HuH-7 (cell line): Measurements from ENCODE around the gene ANKRD13D.
A peak's percentile ranks its signal among the peaks of the same experiment; 100 is the strongest.

Experiments
- DNase-seq: peaks from one replicate; pipeline ENCODE4 v3.0.0; 2011; ENCODE audit warnings: low spot score

ANKRD13D gene

DNA sequence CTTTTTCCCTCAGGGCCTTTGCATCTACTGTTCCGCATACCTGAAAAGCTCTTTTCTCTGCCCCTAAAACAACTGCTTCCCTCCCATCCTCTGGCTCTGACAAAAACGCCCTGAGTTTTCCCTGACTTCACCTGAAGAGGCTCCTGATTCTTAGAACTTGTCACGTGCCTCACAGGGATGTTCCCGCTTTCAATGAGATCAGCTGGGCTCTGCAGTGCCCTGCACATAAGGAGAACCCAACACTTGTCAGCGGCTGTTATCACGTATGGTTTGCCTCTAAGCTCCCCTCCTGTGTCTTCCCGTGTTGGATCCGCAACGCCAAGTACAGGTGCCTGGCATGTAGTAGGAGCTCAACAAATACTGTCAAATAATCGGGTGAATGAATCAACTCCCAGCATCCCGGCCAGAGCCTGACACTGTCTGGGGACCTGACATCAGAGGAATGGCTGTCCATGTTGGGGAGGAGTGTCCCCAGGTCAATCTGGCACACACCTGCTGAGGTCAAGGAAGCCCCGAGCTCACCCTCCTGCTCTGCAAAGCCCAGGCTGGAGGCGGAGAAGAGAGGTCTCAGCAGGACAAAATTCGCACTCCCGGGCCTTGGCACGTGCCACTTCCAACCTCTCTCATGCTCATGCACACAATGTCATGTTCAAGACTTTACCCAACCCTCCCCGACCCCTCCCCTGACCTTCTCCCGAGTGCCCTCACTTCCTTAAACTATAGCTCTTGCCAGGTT lies 27.0 kb upstream of the ANKRD13D start:
- DNase-seq: no peak

GRCh38 chr11:67262731-67263675 lies 26.1 kb upstream of the ANKRD13D start:
- DNase-seq: peak; percentile 100

DNA sequence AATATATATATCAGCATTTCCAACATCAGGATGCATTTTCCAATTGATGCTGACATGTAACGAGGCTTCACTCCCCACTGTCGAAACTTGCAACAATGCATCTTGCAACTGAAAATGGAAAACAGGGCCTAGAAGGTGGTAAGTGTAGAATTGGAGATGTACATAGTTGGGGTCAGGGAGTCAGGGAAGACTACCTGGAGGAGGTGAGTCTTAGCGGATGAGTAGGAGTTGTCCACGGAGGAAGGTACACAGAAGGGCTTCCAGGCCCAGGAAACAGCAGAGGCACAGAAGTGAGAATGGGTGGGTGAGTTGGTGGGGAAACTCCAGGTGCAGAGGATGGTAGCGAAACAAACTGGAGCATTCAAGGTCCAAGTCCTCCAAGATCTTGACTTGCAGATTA lies 24.8 kb upstream of the ANKRD13D start:
- DNase-seq: no peak

GRCh38 chr11:67264877-67265632 lies 24.0 kb upstream of the ANKRD13D start:
- no peak for DNase-seq

DNA sequence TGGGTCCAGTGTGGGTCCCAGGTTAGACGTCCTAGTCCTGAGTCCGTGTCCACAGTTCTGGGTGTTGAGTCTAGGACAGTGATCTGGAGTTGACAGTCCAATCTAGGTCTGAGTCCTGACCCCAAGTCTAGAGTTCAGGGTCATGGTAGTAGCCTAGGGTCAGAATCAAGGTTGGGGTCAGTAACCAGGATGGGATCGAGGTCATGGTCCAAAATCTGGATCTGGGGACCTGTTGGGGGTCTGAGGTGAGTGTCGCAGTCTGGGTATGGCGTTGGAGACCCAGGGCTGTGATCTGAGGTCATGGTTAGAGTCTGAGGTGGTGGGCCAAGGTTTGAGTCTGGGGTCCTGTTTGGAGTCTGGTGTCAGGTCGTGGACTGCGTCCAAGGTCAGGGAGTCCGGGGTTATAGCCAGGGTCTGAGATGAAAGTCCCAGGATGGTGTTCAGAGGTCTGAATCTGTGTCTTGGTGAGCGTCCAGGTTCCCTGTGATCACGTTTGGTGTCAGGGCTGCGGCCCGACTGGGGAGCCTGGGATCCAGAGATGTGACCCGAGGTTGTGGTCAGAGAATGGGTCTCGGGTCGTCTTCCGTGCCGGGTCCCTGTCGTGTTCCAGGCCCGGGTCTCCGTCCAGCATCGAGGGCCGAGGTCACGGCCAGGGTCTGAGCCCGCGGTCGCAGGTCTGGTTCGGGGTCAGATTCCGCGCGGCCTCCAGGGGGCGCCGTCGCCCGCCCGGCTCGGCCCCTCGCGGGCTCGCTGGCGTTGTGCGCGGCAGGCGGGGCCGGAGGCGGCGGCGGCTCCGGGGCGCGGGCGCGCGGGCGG lies 23.3 kb upstream of the ANKRD13D start:
- DNase-seq: peak; percentile 100

DNA sequence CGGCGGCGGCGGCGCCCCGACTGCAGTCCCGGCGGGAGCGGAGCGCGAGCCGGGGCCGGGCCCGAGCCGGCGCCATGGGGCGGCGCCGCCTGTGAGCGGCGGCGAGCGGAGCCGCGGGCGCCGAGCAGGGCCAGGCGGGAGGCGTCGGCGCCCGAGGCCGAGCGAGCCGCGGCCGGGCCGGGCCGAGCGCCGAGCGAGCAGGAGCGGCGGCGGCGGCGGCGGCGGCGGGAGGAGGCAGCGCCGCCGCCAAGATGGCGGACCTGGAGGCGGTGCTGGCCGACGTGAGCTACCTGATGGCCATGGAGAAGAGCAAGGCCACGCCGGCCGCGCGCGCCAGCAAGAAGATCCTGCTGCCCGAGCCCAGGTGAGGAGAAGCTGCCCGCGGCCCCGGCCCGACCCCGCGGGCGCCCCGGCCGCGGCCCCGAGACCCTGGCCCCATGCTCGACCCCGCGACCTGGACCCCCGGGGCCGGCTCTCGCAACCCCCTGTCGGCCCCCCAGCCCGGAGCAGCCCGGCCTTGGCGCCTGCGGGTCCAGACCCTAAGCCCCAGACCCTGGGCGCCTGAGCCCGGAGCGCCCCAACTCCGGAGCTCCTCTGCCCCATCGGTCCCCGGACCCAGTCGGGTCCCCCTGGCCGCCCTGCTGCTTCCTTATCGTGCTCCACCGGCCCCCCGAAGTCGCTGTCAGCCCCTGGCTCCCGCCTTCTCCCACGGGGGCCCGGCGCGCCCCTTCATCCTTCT lies 22.5 kb upstream of the ANKRD13D start, which contains the start of gene GRK2:
GRK2 (plus strand) TSS at position 25 of the 739 bp plus-strand sequence; CDS start at position 252, 227 bp downstream.
- DNase-seq: peak; percentile 96

DNA sequence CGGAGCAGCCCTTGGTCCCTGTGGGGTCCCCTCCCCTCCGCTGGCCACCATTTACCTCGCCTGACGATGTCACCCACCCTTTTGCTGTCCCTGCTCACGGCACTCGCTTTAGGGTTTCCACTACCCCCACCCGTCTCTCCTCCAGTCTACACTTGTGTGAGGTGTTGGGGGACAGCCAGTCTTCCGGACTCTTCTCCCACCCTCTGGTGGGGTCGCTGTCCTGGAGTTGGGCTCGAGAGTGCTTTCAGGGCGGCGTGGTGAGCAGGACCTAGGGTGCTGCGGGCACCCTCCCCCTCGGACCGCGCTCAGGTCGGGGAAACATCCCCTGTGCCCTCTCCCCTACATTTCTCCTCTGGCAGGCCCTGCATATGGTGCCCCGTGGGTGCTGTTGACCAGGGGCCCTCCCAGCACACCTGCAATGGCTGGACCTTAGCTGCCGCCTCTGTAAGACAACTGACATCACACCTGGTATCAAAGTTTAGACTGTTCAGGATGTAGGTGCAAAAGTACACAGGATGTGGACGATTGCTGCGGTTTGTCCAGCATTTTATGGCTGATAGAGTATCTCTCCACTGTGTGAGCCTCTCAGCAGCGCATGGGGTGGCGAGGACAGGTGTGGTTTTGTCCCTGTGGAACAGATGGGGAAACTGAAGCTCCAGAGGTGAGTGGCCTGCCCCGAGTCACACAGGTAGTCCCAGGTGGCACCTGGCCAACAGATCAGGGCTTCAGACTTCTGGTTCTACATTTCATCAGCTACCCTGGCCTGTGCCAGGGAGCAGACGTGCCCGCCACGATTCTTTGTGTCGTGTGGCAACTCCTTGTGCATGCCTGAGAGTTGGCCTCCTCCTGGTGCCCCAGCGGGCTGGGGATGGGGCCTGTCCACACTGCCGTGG lies 21.7 kb upstream of the ANKRD13D start:
- DNase-seq: peak; percentile 98

DNA sequence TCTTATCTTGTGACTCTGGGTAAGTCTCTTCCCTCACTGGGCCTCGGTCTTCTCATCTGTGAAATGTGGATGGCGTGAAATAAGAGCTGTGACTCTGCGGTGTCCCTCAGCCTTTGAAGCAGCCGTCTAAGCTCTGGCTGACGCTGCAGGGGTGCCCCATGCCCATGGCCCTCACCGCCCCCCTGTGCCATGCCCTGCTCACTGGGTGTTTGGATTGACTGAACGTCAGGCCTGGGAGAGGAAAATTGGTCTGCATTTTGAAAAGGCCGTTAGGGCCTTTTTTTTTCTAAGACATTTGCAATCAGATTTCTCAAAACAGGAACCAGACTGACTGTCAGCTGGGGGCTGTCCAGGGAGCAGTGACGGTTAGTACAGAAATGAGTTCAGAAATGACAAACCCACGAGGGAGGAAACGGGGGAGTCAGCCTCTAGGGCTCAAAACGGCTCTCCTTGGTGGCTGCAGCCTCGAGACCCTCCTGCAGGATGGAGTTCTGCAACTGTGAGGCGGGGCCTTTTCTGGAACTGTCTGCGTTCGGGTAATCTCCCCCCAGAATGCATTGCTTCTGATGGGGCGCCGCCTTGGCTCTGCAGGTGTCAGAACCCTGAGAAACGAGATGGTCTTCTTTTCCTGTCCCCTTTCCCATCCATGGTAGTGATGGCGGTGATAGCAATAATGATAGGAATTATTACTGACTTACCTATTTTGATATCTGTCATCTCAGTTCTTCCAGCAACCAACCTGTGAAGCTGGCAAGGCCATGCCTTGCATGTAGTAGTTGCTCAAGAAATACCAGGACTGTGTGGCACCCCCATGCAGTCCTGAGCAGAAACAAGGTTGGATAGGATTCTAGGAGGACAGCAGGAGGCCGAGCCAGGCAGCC lies 20.8 kb upstream of the ANKRD13D start:
- no peak for DNase-seq

GRCh38 chr11:67268962-67269268 lies 20.2 kb upstream of the ANKRD13D start:
- DNase-seq: no peak

DNA sequence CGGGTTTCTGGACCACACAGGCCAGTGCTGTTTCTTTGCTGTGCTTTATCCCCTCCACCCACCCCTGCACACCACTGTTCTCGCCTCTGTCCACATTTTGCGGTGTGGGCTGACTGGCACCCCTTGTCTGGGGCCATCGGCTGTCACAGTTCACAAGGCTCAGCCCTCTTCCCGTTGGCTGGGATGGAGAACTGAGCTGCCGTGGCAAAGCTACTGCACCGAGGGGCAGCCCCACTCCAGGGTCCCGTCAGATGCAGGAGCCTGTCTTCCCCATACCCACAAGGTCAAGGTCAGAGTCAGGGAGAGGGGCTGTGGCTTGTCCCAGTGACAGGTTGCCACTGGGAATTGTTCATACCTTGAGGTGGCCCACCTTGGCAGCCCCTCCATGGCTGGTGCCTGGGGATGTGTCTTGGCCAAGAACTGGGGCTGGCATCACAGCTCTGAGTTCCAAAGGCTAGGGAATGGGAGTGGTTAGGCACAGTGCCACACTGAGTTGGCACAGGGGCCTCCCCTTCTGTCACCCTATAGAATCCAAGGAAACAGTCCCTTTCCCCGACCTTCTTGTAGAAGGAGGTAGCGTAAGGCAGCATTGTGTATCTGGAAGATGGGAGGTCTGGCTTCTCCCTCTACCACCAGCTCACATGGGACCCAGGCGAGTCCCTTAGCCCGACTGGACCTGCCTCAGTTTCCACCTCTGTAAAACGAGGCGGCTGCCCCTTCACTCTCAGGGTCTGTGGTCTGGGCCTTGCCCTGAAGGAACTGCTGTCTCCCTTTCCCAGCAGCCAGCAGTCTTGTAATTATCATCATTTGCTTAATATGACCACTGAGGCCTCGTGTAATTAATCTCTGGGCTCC lies 19.5 kb upstream of the ANKRD13D start:
- DNase-seq: no peak

- no peak for DNase-seq
Observed at GRCh38 chr11:67270256-67271204, 18.6 kb upstream of the ANKRD13D start.

DNA sequence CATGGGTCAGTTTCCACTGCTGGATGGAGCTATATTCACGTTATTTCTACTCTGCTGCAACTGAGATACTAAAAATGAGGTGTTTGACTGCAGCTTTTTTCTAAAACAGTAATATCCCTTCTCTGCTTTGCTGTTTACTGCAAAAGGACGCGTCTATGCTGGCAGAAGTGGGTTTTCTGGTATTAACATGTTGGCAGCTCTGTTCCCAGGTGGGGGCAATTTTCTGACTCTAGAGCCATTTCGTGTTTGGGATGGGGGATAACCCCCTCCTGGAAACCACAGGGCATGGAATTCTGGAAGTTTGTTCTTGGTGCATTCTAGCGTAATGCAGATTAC lies 17.9 kb upstream of the ANKRD13D start:
- DNase-seq: no peak

- DNase-seq: no peak
Observed at GRCh38 chr11:67271541-67272284, 17.4 kb upstream of the ANKRD13D start.

- no peak for DNase-seq
Observed at GRCh38 chr11:67272327-67273259, 16.5 kb upstream of the ANKRD13D start.
